HG02938 (cell line): ENCODE results near the gene SLC25A13.

Experiments used
- ATAC-seq: cut with Tn5 transposase; IDR thresholded peaks from one replicate; pipeline ENCODE4 v1.9.1; 2021; ENCODE audit warnings: mild to moderate bottlenecking, moderate library complexity; ENCODE audit not compliant: unreplicated experiment

SLC25A13 gene

GRCh38 chr7:96326752-96327151 lies 4.9 kb upstream of the SLC25A13 start:
- ATAC-seq, result peak; percentile 36

GRCh38 chr7:96322847-96323461 lies 1.1 kb upstream of the SLC25A13 start:
- no peak for ATAC-seq

GRCh38 chr7:96322373-96322695 lies 436 bp upstream of the SLC25A13 start:
- no peak for ATAC-seq

- ATAC-seq, result peak; percentile 43
Measured at GRCh38 chr7:96321031-96321657, 754 bp downstream of the SLC25A13 start.

GRCh38 chr7:96320442-96320841 lies 1.5 kb downstream of the SLC25A13 start:
- peak; percentile 46 for ATAC-seq

- no peak for ATAC-seq
Measured at GRCh38 chr7:96319439-96319838, 2.5 kb downstream of the SLC25A13 start.

- ATAC-seq, result no peak
Measured at GRCh38 chr7:96316949-96317348, 4.9 kb downstream of the SLC25A13 start.

GRCh38 chr7:96315125-96315512 lies 6.8 kb downstream of the SLC25A13 start:
- ATAC-seq, result no peak

- ATAC-seq, result no peak
Measured at GRCh38 chr7:96314402-96315124, 7.3 kb downstream of the SLC25A13 start.

GRCh38 chr7:96313940-96314339 lies 8.0 kb downstream of the SLC25A13 start:
- ATAC-seq, result no peak

GRCh38 chr7:96312502-96312901 lies 9.4 kb downstream of the SLC25A13 start:
- ATAC-seq, result no peak

- ATAC-seq, result no peak
Measured at GRCh38 chr7:96311967-96312366, 9.9 kb downstream of the SLC25A13 start.

GRCh38 chr7:96310110-96310509 lies 11.8 kb downstream of the SLC25A13 start:
- ATAC-seq, result no peak

- ATAC-seq, result no peak
Measured at GRCh38 chr7:96308950-96309263, 13.0 kb downstream of the SLC25A13 start.

- no peak for ATAC-seq
Measured at GRCh38 chr7:96308253-96308949, 13.5 kb downstream of the SLC25A13 start.

- no peak for ATAC-seq
Measured at GRCh38 chr7:96306385-96307125, 15.3 kb downstream of the SLC25A13 start.

GRCh38 chr7:96305915-96306314 lies 16.0 kb downstream of the SLC25A13 start:
- ATAC-seq, result no peak

GRCh38 chr7:96304573-96304972 lies 17.3 kb downstream of the SLC25A13 start:
- no peak for ATAC-seq

- no peak for ATAC-seq
Measured at GRCh38 chr7:96303686-96304443, 18.0 kb downstream of the SLC25A13 start.

GRCh38 chr7:96303105-96303685 lies 18.7 kb downstream of the SLC25A13 start:
- ATAC-seq, result no peak
